Ishikawa (cell line): ENCODE data around the gene CHN2.

ENCODE experiments used
- CEBPB ChIP-seq: IDR thresholded peaks from 2 replicates; pipeline ENCODE4 v1.6.1; 2012
- CREB1 ChIP-seq: IDR thresholded peaks from 2 replicates; pipeline ENCODE4 v1.6.1; 2012; ENCODE audit warnings: low read depth
- EGR1 ChIP-seq: IDR thresholded peaks from 2 replicates; pipeline ENCODE4 v1.6.1; 2012
- EP300 ChIP-seq: IDR thresholded peaks from 2 replicates; pipeline ENCODE4 v1.6.1; 2012; ENCODE audit warnings: borderline replicate concordance
- FOXM1 ChIP-seq: IDR thresholded peaks from 2 replicates; pipeline ENCODE4 v1.6.1; 2012; ENCODE audit warnings: low read depth, borderline replicate concordance
- MAX ChIP-seq: IDR thresholded peaks from 2 replicates; pipeline ENCODE4 v1.6.1; 2012
- NFIC ChIP-seq: IDR thresholded peaks from 2 replicates; pipeline ENCODE4 v1.6.1; 2012
- RAD21 ChIP-seq: IDR thresholded peaks from 2 replicates; pipeline ENCODE4 v1.6.1; 2012; ENCODE audit warnings: low read depth
- REST ChIP-seq: IDR thresholded peaks from 2 replicates; pipeline ENCODE4 v1.6.1; 2012; ENCODE audit warnings: low read depth, mild to moderate bottlenecking
- TAF1 ChIP-seq: IDR thresholded peaks from 2 replicates; pipeline ENCODE4 v1.6.1; 2012; ENCODE audit warnings: low read depth, mild to moderate bottlenecking
- TCF12 ChIP-seq: IDR thresholded peaks from 2 replicates; pipeline ENCODE4 v1.6.1; 2012; ENCODE audit warnings: low read depth
- TEAD4 ChIP-seq: IDR thresholded peaks from 2 replicates; pipeline ENCODE4 v1.6.1; 2012
- USF1 ChIP-seq: IDR thresholded peaks from 2 replicates; pipeline ENCODE4 v1.6.1; 2012
- YY1 ChIP-seq: IDR thresholded peaks from 2 replicates; pipeline ENCODE4 v1.6.1; 2012; ENCODE audit warnings: low read depth
- ZBTB7A ChIP-seq: IDR thresholded peaks from 2 replicates; pipeline ENCODE4 v1.6.1; 2012; ENCODE audit warnings: low read depth

Gene CHN2

DNA sequence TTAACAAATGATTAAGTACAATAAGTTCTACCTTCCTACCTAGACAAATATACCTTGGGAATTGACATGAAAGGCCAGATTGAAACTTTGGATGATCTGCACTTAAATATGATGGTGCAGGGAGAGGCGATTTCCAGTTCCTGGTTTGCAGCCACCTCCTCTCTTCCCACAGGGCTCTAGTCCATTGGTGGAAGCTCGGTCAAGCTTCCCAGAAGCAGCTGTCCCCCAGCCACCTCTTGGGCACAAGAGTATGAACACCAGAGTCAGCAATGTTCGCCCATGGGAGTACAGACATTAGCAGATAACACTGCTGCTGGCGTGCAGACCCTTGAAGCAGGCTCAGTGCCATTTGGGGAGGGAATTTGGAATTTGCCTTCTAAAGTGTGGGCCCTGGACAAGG is 46.8 kb upstream of the CHN2 start:
- no peak for TF ChIP-seq CREB1
- no peak for TF ChIP-seq EP300
- no peak for TF ChIP-seq TAF1

- no peak for TF ChIP-seq REST
- no peak for TF ChIP-seq EGR1
- no peak for TF ChIP-seq MAX
- no peak for TF ChIP-seq EP300
- TF ChIP-seq NFIC, result no peak
- TF ChIP-seq RAD21, result no peak
- TF ChIP-seq FOXM1, result no peak
- no peak for TF ChIP-seq ZBTB7A
- TF ChIP-seq USF1, result no peak
- TF ChIP-seq TCF12, result no peak
- TF ChIP-seq CREB1, result no peak
- no peak for TF ChIP-seq TEAD4
These were observed 45.5 kb upstream of the CHN2 start for GRCh38 chr7:29149036-29149435.

- TF ChIP-seq TCF12 (no peak), REST (no peak), NFIC (no peak), TAF1 (no peak), RAD21 (no peak), EGR1 (no peak), EP300 (no peak), ZBTB7A (no peak), USF1 (no peak), TEAD4 (no peak), FOXM1 (no peak)
These were observed 43.7 kb upstream of the CHN2 start for GRCh38 chr7:29150856-29151255.

- TF ChIP-seq NFIC (no peak), TEAD4 (no peak)
These were observed 40.5 kb upstream of the CHN2 start for GRCh38 chr7:29154076-29154475.

DNA sequence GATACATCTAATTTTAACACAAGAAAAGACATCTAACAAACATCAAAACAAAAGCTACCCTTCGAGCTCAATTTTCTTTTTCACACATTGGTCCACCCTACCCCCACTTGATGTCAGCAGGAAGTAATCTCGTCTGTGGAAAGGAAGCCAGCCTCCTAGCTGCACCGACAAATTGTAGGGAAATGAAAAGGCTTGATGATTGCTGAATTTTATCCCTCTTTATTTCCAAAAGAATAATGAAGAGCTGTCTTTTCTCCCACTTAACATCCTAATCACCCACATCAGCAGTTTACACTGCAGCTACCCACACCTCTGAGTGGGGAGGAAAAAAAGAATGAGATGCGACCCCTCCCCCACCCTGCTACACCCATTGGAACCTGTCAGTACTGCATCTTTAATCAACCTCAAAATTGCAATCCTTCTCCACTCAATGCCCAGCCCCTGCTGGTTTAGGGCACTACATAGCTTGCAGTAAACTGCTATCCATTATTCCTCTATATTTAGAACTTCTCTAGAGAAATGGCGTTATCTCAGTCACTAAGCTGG is 37.6 kb upstream of the CHN2 start:
- TF ChIP-seq YY1 (no peak), EGR1 (no peak), CEBPB (no peak)

- no peak for TF ChIP-seq MAX
- TF ChIP-seq REST, result no peak
- TF ChIP-seq NFIC, result no peak
These were observed 35.7 kb upstream of the CHN2 start for GRCh38 chr7:29158795-29159423.
